ENCODE results near the gene GABRG3.

GABRG3 gene

DNA sequence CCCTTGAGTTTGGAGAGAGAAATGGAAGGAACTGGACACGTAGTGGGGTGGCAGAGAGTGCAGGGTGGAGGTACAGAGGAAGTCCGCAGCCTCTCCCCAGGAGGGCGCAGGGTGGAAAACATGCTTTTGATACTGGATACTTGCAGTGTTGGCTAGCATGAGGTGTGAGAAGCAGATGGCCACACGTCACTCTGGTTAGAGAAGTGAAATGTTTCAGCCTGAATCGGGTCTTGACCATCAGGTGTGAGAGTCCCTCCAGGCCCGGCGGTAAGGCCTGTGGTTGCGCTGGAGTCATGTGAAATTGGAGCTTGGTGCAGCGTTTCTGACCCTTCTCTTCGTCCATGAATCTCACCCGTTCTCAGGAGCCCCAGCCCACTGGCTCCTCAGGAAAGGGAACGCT is 93.1 kb downstream of the GABRG3 start:
- no peak for DNase-seq (ENCODE audit: low read depth)

DNA sequence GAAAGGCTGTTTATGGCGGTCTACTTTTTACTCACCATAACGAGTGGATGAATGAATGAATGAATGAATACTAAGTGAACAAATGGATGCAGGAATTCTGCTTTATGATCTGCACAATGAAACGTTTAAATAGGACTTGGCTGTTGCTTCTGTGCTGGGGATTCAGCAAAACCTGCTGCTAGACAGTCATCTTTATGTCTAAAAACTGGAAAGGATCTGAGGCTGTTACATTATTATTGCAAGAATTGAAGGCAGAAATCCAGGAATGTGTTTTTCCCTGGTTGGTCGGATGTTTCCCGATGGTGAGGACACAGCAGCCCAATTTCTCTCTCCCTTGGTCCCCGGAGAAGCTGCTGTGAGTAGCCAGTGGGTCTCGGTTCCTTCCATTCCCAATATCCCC is 94.2 kb downstream of the GABRG3 start:
- DNase-seq (ENCODE audit: low read depth) = no peak

DNA sequence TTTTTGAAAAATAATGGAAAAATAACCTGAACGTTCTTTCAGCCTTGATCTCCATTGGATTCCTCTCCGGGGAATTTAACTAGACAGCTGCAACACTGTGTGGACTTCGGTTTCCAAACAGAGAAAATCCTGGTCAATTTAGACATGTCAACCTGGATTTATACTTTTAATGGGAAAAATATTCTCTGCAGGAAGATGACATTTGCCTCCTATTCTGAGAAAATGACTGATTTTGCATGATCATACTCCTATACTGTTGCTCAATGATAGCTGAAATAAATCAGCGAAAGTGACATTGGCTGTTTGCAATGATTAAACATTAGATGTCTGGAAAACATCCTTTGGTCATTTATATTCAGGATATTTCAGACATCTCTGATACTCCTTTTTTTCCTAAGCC is 94.8 kb downstream of the GABRG3 start:
- no peak for DNase-seq (ENCODE audit: low read depth)

DNA sequence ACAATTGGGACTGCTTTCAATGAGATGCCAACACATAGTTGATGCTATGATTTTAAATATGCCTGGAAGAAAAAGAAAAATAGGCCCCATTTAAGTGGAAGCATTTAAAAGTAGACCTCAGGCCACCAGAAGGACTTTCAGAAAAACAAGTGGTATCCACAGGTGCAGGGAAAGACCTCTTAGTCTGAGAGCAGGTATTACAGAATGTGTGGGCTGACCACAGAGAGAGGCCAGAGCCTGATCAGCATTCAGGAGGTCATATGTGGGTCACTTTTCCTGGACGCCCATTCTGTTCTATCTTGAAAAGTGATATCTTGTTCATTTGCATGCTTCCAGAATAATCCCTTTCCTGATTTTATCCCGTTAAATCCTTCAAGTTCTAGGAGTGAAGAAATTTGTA is 95.5 kb downstream of the GABRG3 start:
- DNase-seq (ENCODE audit: low read depth) = no peak

DNA sequence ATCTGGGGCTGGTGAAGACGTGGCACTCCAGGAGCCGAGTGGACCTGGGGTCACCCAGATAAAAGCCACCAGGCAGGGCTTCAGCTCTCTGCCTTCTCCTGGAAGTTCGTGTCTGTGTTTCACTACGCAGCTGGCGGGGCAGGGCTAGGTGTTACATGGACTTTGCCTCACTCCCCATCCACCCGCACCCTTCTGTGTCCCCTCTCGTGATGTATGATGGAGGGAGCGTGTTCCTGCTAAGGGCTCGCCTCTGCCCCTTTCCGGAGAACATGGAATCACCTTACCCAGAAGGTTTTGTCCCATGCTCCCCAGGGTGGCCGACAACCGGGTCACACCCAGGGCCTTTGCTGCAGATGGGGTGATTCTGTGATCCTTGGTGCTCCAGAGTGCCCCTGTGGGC is 96.2 kb downstream of the GABRG3 start:
- DNase-seq (ENCODE audit: low read depth) = no peak

DNA sequence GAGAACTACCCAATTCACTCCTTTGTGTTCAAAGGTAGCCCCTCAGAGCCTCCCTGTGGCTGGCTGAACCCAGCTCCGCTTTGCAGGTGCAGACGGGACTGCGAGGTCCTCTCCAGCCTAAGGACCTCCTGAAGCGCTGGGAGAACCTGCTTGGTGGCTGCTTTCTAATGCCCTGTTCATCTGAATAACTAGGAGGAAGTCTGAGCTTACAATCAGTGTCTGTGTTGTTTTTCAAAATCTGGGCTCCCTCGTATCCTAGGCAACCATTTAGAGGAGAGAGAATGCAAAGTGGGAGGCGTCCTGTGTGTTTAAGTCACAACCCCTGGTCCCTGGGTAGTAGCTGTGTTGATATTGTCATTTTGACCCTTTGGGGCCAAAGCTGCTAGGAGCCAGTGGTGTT is 99.9 kb downstream of the GABRG3 start:
- DNase-seq (ENCODE audit: low read depth) = no peak

DNA sequence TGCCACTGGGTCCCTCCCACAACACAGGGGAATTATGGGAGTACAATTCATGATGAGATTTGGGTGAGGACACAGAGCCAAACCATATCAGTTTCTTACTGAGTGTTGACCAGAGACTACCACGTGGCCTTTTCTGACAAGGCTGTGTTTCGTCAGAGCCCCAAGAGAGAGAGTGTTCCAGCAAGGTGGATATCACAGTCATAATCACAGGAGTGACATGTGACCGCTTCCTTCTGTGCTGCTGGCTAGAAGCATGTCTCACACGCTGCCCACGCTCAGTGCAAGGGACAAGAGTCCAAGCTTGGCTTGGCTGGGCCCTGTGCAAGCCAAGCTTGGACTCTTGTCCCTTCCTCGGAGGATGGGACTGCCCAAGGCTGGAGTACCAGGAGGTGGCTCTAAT is 103.2 kb downstream of the GABRG3 start:
- no peak for DNase-seq (ENCODE audit: low read depth)

DNA sequence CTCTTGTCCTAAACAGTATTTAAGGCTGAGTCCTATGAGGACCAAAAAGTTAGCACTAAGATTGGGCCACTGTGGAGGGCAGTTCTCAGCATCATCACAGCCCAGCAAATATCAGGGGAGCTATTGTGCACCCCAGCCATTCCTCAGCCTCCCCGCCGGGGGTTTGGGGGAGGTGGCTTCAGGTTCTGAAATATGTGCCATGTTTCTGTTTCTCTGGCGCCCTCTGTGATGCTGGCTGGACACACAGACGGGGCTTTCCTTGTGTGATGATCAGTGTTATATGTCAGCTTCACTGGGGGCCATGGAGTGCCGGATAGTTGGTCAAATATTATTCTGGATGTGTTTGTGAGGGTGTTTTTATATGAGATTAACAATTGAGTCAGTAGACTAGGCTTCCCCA is 106.8 kb downstream of the GABRG3 start:
- no peak for DNase-seq (ENCODE audit: low read depth)

DNA sequence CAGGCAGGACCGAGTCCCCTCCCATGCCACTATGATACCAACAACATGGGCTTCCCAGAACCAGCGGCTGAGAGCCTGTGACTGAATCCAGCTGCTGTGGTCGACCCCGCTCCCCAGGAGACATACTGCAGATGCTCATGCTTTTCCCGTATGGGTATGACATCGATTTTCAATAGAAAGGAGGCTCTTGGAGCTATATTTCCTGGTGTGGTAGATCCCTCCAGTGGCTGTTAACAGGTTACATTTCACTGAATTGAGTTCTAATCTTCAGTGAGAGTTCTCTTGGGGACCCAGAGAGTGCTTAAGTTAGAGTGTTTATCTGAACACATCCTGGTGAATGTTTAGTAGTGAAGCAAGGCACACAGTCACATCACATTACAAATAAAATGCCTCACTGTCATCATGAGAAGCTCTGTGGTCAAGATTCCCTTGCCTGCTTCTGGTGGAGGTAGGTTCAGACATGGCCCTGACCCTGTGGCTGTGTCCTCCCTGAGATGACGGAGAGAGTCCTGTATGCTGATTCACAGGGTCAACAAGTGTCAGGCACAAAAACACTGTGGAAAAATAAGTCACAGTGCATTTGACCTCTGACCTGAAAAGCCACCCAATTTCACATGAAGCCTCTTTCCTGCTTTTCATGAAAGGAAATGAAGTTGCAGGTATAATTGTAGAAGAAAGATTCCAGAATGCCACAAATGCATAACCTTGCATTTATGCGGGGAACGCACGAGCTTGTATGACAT is 110.9 kb downstream of the GABRG3 start:
- DNase-seq (ENCODE audit: low read depth) = no peak

DNA sequence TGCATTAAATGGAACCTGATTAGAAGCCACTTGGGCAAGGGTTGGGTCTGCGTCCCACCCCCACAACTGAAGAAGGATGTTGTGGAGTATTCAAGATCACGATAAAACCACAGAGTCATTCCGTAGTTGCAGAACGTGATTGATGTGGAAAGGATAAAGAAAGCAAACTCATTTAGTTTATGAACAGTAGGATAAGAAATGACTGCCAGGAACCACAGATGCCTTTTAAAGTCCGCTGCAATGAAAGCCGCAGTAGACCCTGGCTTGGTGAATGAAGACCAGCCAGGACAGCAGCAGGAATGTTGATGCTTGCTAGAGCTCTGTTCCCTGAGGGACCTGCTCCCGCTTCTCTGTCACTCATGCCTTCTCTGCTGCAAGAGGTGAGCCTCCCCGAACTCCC is 111.5 kb downstream of the GABRG3 start:
- DNase-seq (ENCODE audit: low read depth) = no peak

DNA sequence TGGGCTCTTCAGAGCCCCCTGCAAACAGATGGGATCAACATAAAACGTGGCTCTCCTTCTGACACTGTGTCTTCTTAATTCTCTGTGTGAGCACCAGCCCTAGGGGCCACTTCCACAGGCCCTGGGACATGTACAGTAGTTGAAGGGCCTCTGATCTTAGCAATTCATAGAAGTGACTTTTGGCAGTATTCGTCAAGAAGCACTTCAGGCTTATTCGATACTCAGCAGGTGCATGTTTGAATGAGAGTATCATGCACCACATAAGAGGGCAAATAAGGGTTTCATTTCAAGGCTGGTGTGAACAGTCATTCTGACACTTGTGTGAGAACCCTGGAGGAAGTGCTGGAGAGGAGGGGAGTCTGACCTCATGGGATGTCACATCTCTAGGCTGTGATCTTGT is 113.9 kb downstream of the GABRG3 start:
- DNase-seq (ENCODE audit: low read depth) = no peak

DNA sequence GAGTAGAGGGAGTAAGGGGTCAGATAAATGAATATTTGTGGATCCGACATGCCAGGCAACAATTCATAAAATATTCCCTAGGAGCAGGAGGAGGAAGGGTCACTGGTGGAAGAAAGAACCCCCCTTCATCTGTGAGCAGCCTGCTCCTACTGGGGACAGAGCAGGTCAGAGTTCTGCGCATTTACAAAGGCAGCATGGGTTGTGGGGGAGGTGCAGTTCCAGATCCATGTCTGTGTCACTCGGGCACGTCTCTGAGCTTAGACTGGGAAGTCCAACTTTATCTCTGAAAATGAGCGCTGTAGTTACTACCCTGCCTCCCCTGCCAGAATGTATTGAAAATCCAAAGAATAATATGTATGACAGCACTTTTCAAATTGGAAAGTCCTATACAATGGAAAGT is 115.2 kb downstream of the GABRG3 start:
- no peak for DNase-seq (ENCODE audit: low read depth)

DNA sequence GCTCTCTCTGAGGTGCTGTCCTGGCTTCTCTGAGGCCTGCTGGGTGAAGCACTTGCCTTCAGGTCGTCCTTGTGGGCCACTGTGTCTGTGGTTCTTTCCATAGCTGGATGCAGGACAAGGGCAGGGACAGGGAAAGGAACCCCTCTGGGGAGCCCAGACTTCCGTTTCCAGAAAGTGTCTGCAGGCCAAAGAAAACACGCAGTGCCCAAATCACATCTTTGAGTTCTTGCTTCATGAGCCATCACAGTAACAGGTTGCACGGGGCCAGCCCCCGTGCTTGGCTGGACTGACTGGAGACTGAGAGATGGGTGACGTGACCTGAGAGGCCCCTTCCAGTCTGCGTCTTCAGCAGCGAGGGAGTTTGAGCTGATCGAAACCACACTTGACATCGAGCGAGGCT is 115.8 kb downstream of the GABRG3 start:
- no peak for DNase-seq (ENCODE audit: low read depth)

DNA sequence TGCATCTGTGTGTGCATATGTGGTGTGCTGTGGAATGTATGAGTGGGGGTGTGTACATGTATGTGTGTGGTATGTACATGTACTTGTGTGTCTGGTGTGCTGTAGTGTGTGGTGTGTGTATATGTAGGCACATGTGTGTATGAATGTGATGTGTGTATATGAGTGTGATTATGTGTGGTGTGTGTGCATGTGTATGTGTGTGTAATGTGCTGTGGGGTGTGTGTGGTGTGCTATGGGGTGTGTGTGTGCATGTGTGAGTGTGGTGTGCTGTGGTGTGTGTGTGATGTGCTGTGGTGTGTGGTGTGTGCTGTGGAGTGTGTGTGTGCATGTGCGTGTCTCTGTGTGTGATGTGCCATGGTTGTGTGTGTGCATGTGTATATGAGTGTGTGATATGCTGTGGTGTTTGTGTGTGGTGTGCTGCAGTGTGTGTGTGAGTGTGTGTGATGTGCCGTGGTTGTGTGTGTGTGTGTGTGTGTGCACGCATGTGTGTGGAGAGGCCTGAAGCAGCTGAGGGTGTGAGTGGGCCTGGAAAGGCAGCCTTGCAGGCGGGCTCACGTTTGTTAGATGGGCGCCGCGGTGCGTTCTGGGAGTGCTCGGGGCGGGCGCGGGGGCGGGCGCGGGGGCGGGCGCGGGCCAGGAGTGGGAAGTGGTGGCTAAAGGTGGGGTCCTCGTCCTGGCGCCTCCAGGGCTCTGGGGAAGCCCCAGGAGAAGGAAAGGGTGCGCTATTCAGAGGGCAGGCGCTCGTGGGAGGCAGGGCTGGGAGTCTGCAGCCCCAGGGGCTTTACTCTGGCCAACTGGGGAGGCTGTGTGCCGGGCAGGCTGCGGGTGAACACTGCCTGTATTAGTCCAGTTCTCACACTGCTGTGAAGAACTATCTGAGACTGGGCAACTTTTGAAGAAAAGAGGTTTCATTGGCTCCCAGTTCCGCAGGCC is 116.9 kb downstream of the GABRG3 start:
- no peak for DNase-seq (ENCODE audit: low read depth)

DNA sequence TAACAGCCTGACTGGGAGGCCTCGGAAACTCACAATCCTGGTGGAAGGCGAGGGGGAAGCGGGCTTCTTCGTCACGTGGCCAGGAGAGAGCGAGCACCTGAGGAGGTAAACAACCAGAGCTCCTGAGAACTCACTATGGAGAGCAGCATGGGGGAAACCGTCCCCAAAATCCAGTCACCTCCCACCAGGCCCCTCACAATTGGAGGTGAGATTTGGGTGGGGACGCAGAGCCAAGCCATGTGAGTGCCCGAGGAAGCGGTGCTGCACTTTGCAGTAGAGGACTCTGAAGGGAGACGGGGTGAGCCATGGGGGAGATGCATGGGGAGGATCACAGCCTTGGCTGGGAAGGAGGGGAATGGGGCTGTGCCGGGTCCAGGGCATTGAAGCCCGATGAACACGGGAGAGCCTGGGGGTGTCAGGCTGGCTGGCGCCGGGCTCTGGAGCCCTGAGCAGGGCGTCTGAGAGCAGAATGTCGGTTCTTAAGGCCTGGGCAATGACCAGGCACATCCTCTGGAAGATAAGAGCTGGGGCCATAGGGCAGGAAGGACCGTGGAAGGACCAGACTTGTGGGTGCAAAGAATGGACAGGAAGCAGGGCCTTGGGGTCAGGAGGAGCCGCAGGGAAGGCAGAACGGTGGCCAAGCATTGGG is 117.7 kb downstream of the GABRG3 start:
- DNase-seq (ENCODE audit: low read depth) = no peak

DNA sequence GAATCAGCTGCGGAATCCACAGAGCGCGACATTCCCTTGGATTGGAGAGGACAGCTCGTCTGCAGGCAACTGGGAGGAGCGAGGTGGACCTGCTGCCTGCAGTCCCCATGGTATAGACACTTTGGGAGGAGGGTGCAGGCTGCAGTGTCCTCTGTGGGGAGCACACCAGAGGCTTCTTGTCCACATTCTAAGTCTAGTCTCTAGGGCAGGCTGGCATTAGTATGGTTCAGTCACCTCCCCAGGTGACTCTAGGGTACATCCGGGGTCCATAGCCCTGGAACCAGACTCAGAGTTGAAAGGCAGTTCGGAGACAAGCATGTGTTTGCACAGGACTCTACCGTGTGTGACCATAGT is 118.2 kb downstream of the GABRG3 start:
- no peak for DNase-seq (ENCODE audit: low read depth)

DNA sequence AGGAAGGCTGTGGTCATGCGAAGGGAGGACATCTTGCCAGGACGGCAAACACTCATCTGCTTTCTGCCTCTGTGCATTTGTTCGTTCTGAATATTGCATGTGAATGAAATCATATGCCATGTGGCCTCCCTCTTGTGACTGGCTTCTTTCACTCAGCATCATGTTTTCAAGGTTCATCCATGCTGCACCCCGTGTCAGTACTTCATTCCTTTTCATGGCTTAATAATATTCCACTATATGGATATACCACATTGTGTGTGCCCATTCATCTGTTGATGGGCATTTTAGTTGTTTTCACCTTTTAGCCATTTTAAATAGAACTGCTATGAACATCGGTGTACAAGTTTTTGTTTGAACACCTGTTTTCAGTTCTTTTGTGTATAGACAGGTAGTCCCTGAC is 118.7 kb downstream of the GABRG3 start:
- DNase-seq (ENCODE audit: low read depth) = no peak

DNA sequence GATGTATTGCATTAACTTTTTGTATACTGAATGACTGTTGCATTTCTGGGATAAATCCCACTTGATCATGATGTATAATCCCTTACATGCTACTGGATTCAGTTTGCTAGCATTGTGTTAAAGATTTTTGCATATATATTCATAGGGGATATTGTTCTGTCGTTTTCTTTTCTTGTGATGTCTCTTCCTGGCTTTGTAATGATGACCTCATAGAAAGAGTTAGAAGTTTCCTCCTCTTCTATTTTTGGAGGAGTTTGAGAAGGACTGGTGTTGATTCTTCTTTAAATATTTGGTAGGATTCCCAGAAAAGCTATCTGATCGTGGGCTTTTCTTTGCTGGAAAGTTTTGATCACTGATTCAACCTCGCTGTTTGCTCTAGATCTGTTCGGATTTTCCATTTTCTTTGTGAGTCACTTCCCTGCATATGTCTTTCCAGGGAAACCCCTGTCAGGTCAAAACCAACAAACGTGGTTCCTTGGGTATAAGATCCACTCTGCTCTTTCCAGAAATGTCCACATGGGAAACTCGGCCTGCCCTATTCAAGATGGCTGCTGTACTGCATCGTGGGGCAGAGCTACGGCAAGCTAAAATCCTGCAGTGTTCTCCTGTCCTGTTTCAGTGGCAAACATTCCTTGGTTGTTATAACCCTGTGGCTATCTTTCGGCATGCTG is 120.4 kb downstream of the GABRG3 start:
- no peak for DNase-seq (ENCODE audit: low read depth)

DNA sequence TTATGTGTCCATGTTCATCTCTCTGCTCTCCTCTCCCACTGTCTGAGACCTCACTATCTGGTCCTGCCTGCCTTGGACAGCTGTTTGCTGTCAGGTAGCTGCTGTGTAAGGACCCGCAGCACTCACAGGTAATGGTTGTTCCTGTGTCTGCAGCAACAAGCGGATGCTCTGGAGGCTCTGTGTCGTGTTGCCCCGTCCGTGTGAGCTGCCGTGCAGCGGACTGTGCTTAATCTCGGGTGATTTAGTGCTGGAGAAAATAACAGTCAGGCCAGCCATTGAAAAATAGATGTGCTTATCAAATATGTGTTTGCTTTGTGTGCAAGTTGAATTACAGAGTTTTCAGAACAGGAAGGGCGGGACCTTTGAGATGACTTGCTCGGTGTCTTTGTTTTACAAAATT is 121.4 kb downstream of the GABRG3 start:
- no peak for DNase-seq (ENCODE audit: low read depth)

DNA sequence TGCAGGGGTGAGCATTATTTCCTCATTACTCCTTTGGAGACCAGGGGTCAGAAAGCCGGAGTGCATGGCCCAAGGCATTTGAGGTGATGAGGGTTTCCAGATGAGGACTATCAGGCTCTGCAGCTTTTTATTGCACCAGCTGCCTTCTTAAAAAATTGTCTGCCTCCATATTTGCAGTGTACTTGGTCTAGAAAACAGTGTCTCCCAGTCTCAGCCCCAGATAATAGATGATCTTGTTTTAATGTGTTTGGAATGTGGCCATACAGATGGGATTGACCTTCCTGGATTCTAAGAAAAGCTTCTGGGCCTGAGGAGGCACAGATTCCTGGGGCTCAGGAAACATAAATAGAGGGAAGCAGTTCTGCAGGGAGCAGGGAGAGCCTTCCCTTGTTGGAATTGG is 123.3 kb downstream of the GABRG3 start:
- DNase-seq (ENCODE audit: low read depth) = no peak

DNA sequence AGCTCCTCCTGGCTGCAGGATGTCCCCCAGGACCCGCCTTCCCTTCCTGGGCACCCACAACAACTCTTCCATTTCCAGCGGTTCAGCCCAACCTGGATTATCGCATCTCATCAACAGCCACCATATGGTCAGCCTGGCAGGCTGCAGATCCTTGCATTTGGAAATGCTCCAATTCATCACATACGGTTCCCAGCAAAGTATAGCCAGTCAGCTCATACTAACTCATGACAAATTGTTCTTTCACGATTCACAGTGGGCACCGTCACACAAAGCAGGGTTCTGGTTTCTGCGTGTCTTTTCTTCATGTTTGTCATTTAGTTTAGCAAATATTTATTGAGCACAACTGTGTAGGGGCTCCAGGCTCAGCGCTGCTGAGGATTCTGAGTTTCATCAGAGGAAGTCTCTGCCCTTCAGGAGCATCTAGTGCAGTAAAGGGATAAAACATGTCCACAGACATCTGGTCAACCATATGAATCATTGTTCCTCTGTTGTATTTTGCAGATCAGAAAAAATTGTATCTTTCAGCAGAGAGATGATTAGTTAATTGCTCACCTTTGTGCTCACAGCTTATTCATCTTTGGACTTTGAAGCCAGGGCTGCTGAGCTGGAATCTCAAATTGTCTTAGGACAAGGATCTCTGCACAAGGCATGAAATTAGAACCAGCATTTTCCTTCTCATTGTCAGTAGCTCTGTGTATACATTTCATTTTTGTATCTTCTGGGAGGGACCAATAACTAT is 125.1 kb downstream of the GABRG3 start:
- no peak for DNase-seq (ENCODE audit: low read depth)

DNA sequence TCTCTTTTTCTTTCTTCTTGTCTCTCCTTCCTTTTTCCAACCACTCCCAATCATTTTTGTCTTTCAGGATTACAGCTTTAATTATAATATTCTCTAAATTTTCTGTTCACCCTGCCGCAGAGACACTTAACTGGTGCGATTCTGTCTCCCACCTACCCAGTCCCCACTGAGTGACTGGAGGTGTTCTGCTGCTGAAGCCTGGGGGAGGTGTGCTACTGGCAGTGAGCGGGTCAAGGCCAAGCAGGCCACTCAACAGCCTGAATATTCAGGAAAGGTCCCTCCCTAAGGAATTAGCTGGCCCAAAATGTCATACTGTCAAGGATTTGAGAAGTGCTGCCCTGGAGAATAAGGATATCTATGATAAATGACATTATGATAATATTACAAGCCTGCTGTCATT is 126.5 kb downstream of the GABRG3 start:
- no peak for DNase-seq (ENCODE audit: low read depth)

Measured in stimulated activated CD8-positive, alpha-beta memory T cell treated with anti-CD3 and anti-CD28 coated beads, Interleukin-7, amount 100 ng/mL, for 24 hours (primary cell).